T-cell (primary cell): Measurements from ENCODE around the gene ZNF438. TPM values are rescaled to one million over a fixed set of nuclear protein-coding genes. Genes with fewer than 3 reads are reported as not detected.

ENCODE experiments used
- ATAC-seq, 4 experiments: fragments of 200-7000 bp in 3 of 4; fragments of 150-1000 bp in 1 of 4; cut with Tn5 transposase; replicated peaks in 1 of 4; 1 replicate in 3 of 4; 2 replicates in 1 of 4; pipeline ENCODE4 v1.10.0; 2021; ENCODE audit warnings: moderate library complexity in 3 of 4, mild to moderate bottlenecking in 2 of 4, moderate number of reproducible peaks in 1 of 4
- CTCF ChIA-PET, 2 donors: fragments of 300-600 bp; sonication (Branson Sonifier 250); formaldehyde crosslinking; loops; one replicate each; lab custom pipeline; 2022; ENCODE audit warnings: antibody characterized with exemption in 2 of 2; lab: Charles Lee
- POLR2A ChIA-PET, 2 donors: fragments of 300-600 bp; sonication (Branson Sonifier 250); formaldehyde crosslinking; loops; one replicate each; lab custom pipeline; 2022; ENCODE audit warnings: antibody characterized with exemption in 2 of 2; lab: Charles Lee
- DNase-seq, 35 experiments: peaks; one replicate each; pipeline versions ENCODE4 v3.0.0 to v3.0.0-alpha.2; 2013 to 2023
- H3K27ac ChIP-seq: one replicate; pipeline ENCODE4 v1.5.1; 2013; ENCODE audit warnings: low read length
- H3K27me3 ChIP-seq, 2 experiments: replicated peaks in 1 of 2; 1 replicate in 1 of 2; 2 replicates in 1 of 2; pipeline versions ENCODE4 v1.6.1 to v1.7.0; 2013; ENCODE audit warnings: low read length in 1 of 2, mixed read lengths in 1 of 2; ENCODE audit not compliant: control insufficient read depth in 2 of 2, insufficient read depth in 2 of 2; ENCODE audit errors: extremely low read depth in 1 of 2
- H3K36me3 ChIP-seq, 2 donors: 1 replicate in 1 of 2; 2 replicates in 1 of 2; pipeline versions ENCODE4 v1.6.1 to v1.7.0; 2013; ENCODE audit warnings: low read length in 1 of 2; ENCODE audit not compliant: control insufficient read depth in 2 of 2, insufficient read depth in 1 of 2; ENCODE audit errors: extremely low read depth in 1 of 2
- H3K4me1 ChIP-seq, 2 experiments: 1 replicate in 1 of 2; 2 replicates in 1 of 2; pipeline versions ENCODE4 v1.6.1 to v1.7.0; 2013; ENCODE audit warnings: low read length in 2 of 2, mixed read lengths in 1 of 2; ENCODE audit not compliant: insufficient read depth in 2 of 2, control insufficient read depth in 1 of 2; ENCODE audit errors: extremely low read depth in 1 of 2
- H3K4me3 ChIP-seq, 2 donors: 1 replicate in 1 of 2; 2 replicates in 1 of 2; pipeline versions ENCODE4 v1.5.1 to v1.7.0; 2013; ENCODE audit warnings: mild to moderate bottlenecking in 2 of 2, low read length in 1 of 2, moderate library complexity in 1 of 2; ENCODE audit not compliant: control insufficient read depth in 1 of 2; ENCODE audit errors: extremely low read depth in 1 of 2
- H3K9me3 ChIP-seq: 2 replicates; pipeline ENCODE4 v1.7.0; 2013
- H3K27ac Mint-ChIP-seq, 2 donors: one replicate each; pipeline ENCODE4 v1.8.0; 2020 to 2021; ENCODE audit warnings: mild to moderate bottlenecking in 2 of 2, mixed read lengths in 2 of 2
- H3K27me3 Mint-ChIP-seq, 2 donors: one replicate each; pipeline ENCODE4 v1.8.0; 2021 to 2022; ENCODE audit warnings: mixed read lengths in 2 of 2
- H3K36me3 Mint-ChIP-seq: one replicate; pipeline ENCODE4 v1.8.0; 2021; ENCODE audit warnings: mixed read lengths
- H3K4me1 Mint-ChIP-seq, 3 donors: one replicate each; pipeline ENCODE4 v1.8.0; 2020 to 2022; ENCODE audit warnings: mixed read lengths in 3 of 3, mild to moderate bottlenecking in 1 of 3
- H3K4me3 Mint-ChIP-seq, 3 donors: one replicate each; pipeline ENCODE4 v1.8.0; 2020 to 2022; ENCODE audit warnings: mild to moderate bottlenecking in 3 of 3, mixed read lengths in 3 of 3, moderate library complexity in 3 of 3
- H3K9me3 Mint-ChIP-seq, 3 donors: one replicate each; pipeline ENCODE4 v1.8.0; 2020 to 2022; ENCODE audit warnings: mixed read lengths in 3 of 3
- WGBS: methylation state at CpG from one replicate; pipeline ENCODE4 v1.1.5; 2013; ENCODE audit warnings: missing lambda C conversion rate; ENCODE audit not compliant: insufficient coverage; 5-methylcytosine and 5-hydroxymethylcytosine counted together
- total RNA-seq, 35 experiments: library from RNA in 6 of 35; stranded (reverse) in 6 of 35; fragments of 120-200 nt in 1 of 35; gene quantifications; one replicate each; pipeline versions ENCODE4 v1.2.1 to v1.2.4 and lab custom pipeline; 2013 to 2026

ZNF438 gene
- total RNA-seq, 5 donors from 2014 or later (not counting 1 experiment from before 2014, with no cell fraction given), result 2.7 to 3.6 (median 3.4) TPM

DNA sequence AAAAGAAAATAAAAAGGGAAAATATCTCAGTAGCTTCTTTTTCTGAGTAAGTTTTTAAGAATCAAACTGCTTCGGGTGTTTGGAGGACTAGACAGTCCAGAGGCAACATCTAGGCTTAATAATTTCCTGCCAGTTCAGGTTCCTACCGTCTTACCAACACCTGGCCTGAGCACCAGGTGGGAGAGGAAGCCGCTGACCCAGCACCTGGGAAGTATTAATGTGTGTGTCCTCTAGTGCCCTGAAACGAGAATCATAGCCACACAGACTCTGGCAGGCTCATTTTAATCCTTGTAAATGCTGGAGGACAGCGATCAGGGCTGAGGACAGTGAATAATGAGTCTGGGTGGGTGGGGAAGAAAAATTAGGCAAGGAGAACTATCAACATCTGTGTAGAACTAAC, 137.4 kb downstream of the ZNF438 start:
- no peaks in the 10 kb centered on the region for H3K27me3 Mint-ChIP-seq
- no peak overlapping the region for H3K27ac ChIP-seq
- 88% methylated on average over 3 of the region's 5 CpGs for WGBS

DNA sequence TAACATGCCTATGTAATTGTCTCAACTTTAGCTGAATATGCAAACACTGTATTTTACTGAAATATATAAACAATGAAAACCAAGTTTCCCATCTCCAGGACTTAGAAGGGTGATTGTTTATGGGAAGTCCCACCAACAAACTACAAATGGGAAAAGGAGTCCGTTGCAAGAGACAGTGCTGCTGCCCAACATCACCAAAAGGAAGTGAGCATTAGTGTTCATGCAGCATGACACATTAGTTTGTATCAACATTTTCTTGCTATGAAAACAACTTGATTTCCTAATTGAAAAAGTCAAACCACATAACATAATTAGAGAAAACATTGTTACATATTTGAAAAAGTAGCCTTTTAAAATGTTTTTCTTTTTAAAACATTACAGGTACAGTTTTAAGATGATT, 138.5 kb downstream of the ZNF438 start:
- ATAC-seq, result no peak
- H3K4me3 ChIP-seq, result no peak overlapping the region
- Mint-ChIP-seq H3K4me3 (no peak overlapping the region), H3K36me3 (peaks cover 16% of the 10 kb centered on the region), H3K27ac (no peak overlapping the region), H3K9me3 (no peaks in the 10 kb centered on the region), H3K4me1 (peaks cover 0 to 4% (median 0%) of the 10 kb centered on the region in 3 donors), H3K27me3 (no peaks in the 10 kb centered on the region)
- H3K27ac ChIP-seq, result no peak overlapping the region
- POLR2A ChIA-PET, result interaction anchor here in 1 of 2 donors (0.6 kb wide), 1 partner anchor 109 kb away, joined by 3 read pairs; no protein-coding TSS in a partner anchor
- no peaks in the 10 kb centered on the region for H3K36me3 ChIP-seq
- no peak for DNase-seq
- no peaks in the 10 kb centered on the region for H3K9me3 ChIP-seq
- no peaks in the 10 kb centered on the region for H3K27me3 ChIP-seq
- CTCF ChIA-PET, result no interaction called here
- H3K4me1 ChIP-seq, result no peaks in the 10 kb centered on the region
- WGBS, result no CpG with 5 or more reads among the region's 1 CpG

More for the DNA sequence above, 137.4 kb downstream of the ZNF438 start:
- ChIA-PET CTCF (no interaction called here), POLR2A (no interaction called here)
- Mint-ChIP-seq H3K36me3 (peaks cover 22% of the 10 kb centered on the region), H3K4me1 (peaks cover 0 to 4% (median 0%) of the 10 kb centered on the region in 3 donors), H3K9me3 (peaks cover 0 to 6% (median 0%) of the 10 kb centered on the region in 3 donors), H3K4me3 (no peak overlapping the region), H3K27ac (no peak overlapping the region)
- H3K36me3 ChIP-seq, result no peaks in the 10 kb centered on the region
- H3K4me1 ChIP-seq, result no peaks in the 10 kb centered on the region
- DNase-seq (no peak), ATAC-seq (no peak)
- no peak overlapping the region for H3K4me3 ChIP-seq
- H3K27me3 ChIP-seq, result no peaks in the 10 kb centered on the region
- H3K9me3 ChIP-seq, result no peaks in the 10 kb centered on the region

DNA sequence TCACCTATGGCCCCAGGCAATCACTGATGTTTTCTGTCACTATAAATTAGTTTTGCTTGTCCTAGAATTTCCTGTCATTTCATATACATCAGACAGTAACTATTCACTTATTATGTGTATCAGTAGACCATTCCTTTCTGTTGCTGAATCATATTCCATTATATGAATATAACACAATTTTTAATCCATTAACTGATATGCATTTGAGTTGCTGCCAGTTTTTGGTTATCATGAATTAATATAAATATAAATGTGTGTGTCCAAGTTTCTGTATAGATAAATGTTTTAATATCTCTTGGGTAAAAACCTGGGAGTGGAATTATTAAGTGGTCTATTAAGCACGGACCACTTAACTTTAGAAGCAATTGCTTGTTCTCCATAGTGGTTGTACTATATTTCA, 143.8 kb downstream of the ZNF438 start:
- no peaks in the 10 kb centered on the region for H3K4me1 Mint-ChIP-seq
- peaks cover 3% of the 10 kb centered on the region for H3K36me3 Mint-ChIP-seq
- H3K4me3 ChIP-seq, result no peak overlapping the region
- H3K9me3 Mint-ChIP-seq, result peaks cover 0 to 3% (median 0%) of the 10 kb centered on the region in 3 donors
- H3K9me3 ChIP-seq, result no peaks in the 10 kb centered on the region
- no peak for ATAC-seq
- no peaks in the 10 kb centered on the region for H3K36me3 ChIP-seq
- whole genome bisulfite sequencing, result no CpG with 5 or more reads among the region's 1 CpG
- ChIA-PET POLR2A (no interaction called here), CTCF (no interaction called here)
- H3K27me3 Mint-ChIP-seq, result no peaks in the 10 kb centered on the region
- no peaks in the 10 kb centered on the region for H3K27me3 ChIP-seq
- H3K4me1 ChIP-seq, result no peaks in the 10 kb centered on the region
- no peak overlapping the region for H3K27ac ChIP-seq
- DNase-seq, result no peak
- H3K27ac Mint-ChIP-seq, result no peak overlapping the region
- no peak overlapping the region for H3K4me3 Mint-ChIP-seq

DNA sequence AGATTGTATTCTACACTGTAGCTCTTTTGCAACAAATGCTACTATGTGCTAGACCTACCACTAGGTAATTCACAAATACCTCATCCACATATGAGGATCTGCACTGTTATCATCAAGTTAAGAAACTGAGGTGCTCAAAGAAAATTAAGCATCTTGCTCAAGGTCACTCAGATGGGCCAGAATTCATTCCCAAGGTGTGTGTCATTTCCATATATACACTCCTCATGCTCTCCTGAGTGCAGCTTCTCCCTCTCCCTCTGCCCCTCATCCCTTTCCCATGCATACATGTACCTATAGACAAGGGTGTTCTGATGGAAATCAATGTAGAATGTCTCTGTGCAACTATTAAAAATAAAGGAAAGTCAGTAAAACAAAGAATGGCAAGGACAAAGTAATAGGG, 146.2 kb downstream of the ZNF438 start:
- POLR2A ChIA-PET, result no interaction called here
- no peak for ATAC-seq
- no peak overlapping the region for H3K4me3 Mint-ChIP-seq

DNA sequence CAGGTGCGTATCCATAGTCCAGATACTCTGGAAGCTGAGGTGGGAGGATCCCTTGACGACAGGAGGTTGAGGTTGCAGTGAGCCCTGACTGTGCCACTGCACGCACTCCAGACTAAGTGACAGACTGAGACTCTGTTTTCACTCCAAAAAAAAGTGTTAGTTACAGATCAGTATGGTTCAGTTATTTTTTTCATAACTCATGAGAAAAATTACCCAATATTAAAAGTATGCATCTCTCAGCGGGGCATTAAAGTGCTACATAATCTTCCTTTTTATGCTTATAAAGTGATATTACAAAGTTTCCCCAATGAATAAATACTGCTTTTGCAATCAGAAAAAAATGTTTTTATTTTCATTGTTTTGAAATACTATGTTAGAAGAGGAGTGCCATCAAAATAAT, 147.9 kb downstream of the ZNF438 start:
- no peak overlapping the region for H3K27ac ChIP-seq
- no peaks in the 10 kb centered on the region for H3K4me1 Mint-ChIP-seq
- H3K36me3 Mint-ChIP-seq, result no peaks in the 10 kb centered on the region
- no peak overlapping the region for H3K4me3 ChIP-seq
- DNase-seq (no peak), ATAC-seq (no peak)
- H3K27me3 Mint-ChIP-seq, result no peaks in the 10 kb centered on the region
- H3K27ac Mint-ChIP-seq, result no peak overlapping the region
- POLR2A ChIA-PET, result no interaction called here
- H3K4me1 ChIP-seq, result no peaks in the 10 kb centered on the region
- no peaks in the 10 kb centered on the region for H3K36me3 ChIP-seq
- H3K9me3 ChIP-seq, result no peaks in the 10 kb centered on the region
- WGBS, result no CpG with 5 or more reads among the region's 4 CpGs
- CTCF ChIA-PET, result no interaction called here
- no peak overlapping the region for H3K4me3 Mint-ChIP-seq
- H3K27me3 ChIP-seq, result no peaks in the 10 kb centered on the region
- peaks cover 0 to 3% (median 0%) of the 10 kb centered on the region in 3 donors for H3K9me3 Mint-ChIP-seq

More for the DNA sequence above, 146.2 kb downstream of the ZNF438 start:
- no peaks in the 10 kb centered on the region for H3K9me3 ChIP-seq
- Mint-ChIP-seq H3K4me1 (no peaks in the 10 kb centered on the region), H3K27ac (no peak overlapping the region), H3K9me3 (peaks cover 0 to 3% (median 0%) of the 10 kb centered on the region in 3 donors), H3K36me3 (peaks cover 3% of the 10 kb centered on the region), H3K27me3 (no peaks in the 10 kb centered on the region)
- no peaks in the 10 kb centered on the region for H3K36me3 ChIP-seq
- no peaks in the 10 kb centered on the region for H3K27me3 ChIP-seq
- DNase-seq, result no peak
- H3K4me1 ChIP-seq, result no peaks in the 10 kb centered on the region
- H3K27ac ChIP-seq, result no peak overlapping the region
- CTCF ChIA-PET, result no interaction called here
- H3K4me3 ChIP-seq, result no peak overlapping the region

DNA sequence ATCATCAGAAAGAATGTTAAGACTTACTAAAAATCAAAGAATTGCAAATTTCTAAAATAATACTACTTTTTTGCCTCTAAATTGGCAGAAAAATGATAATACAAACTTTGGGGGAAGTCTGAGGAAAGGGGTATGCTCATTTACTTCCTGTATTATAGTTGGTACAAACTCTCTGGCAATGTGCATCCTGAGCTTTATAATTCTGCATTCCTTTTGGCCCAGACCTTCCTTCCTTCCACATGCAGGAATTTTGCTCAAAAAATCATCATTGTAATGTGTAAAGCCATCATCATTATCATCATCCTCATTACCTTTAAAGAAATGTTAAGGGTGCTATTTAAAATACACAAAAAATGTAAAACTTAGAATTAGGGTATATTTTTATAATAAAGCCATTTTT, 148.5 kb downstream of the ZNF438 start:
- no peak for DNase-seq
- no peaks in the 10 kb centered on the region for H3K4me1 Mint-ChIP-seq
- no peaks in the 10 kb centered on the region for H3K27me3 Mint-ChIP-seq
- peaks cover 0 to 3% (median 0%) of the 10 kb centered on the region in 3 donors for H3K9me3 Mint-ChIP-seq
- no peak overlapping the region for H3K27ac Mint-ChIP-seq
- no peak for ATAC-seq
- Histone ChIP-seq H3K27ac (no peak overlapping the region), H3K36me3 (no peaks in the 10 kb centered on the region), H3K4me1 (no peaks in the 10 kb centered on the region), H3K9me3 (no peaks in the 10 kb centered on the region), H3K4me3 (no peak overlapping the region), H3K27me3 (no peaks in the 10 kb centered on the region)
- CTCF ChIA-PET, result no interaction called here
- no peaks in the 10 kb centered on the region for H3K36me3 Mint-ChIP-seq
- H3K4me3 Mint-ChIP-seq, result no peak overlapping the region
- POLR2A ChIA-PET, result no interaction called here

DNA sequence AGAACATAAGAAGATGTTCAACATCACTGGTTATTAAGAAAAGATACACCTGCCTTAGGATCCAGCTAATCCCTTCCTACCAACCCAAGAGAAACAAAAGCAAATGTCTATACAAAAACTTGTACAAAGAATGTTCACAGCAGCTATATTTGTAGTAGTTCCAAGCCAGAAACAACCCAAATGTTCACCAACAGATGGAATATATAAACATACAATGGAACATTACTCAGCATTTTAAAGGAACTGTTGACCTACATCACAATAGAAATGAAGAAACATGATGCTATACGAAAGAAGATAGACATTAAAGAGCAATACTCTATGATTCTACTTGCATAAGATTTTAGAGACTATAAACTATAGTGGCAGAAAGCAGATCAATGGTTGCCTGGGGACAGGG, 149.4 kb downstream of the ZNF438 start:
- DNase-seq, result no peak
- Mint-ChIP-seq H3K27me3 (no peaks in the 10 kb centered on the region), H3K4me1 (no peaks in the 10 kb centered on the region), H3K27ac (no peak overlapping the region), H3K36me3 (no peaks in the 10 kb centered on the region), H3K9me3 (no peaks in the 10 kb centered on the region), H3K4me3 (no peak overlapping the region)
- ATAC-seq, result no peak
- no peaks in the 10 kb centered on the region for H3K36me3 ChIP-seq
- ChIA-PET POLR2A (no interaction called here), CTCF (no interaction called here)
- no peaks in the 10 kb centered on the region for H3K4me1 ChIP-seq
- no peaks in the 10 kb centered on the region for H3K9me3 ChIP-seq
- H3K4me3 ChIP-seq, result no peak overlapping the region
- H3K27ac ChIP-seq, result no peak overlapping the region
- no CpG with 5 or more reads among the region's 1 CpG for WGBS
- H3K27me3 ChIP-seq, result no peaks in the 10 kb centered on the region
